ENCODE data around the gene CLSTN2.

The CLSTN2 gene
- total RNA-seq = 0.13 to 0.26 reads per million in 2 donors

DNA sequence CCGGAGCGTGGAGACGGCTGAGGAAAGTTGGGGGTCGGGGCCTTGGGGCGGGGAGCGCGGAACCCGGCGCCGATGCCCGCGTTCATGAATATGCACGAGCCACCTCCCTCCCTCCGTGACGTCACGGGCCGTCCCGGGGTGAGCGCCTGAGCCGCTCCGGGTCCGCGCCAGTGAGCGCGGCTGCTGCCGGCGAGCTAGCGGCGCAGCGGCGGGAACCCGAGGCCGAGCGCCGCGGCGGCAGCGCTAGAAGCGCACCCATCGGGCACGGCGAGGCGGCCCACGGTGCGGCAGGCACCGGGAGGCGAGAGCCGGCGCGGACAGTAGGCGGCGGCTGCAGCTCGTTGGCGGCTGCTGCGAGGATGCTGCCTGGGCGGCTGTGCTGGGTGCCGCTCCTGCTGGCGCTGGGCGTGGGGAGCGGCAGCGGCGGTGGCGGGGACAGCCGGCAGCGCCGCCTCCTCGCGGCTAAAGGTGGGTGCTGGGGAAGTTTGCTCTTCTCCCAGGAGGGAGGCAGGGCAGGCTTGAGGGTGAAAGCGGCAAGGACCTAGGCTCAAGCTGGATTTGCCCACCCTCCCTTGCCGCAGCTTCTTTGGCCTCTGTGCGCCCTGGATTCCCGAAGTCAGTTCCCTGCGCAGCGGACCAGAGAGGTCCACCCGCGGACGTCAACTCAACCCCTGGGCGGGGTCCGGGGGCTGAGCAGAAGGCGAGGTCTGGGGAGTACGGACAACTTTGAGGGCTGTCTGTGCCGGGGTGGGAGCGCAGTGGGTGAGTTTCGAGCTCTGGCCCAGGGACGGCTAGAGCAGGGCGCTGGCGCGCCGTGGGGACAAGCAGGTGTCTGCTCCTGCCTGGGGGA is at the start of gene CLSTN2:
TSS of gene CLSTN2 (plus strand) at position 170 of the 850 bp plus-strand sequence.
- DNase-seq = no peak

DNA sequence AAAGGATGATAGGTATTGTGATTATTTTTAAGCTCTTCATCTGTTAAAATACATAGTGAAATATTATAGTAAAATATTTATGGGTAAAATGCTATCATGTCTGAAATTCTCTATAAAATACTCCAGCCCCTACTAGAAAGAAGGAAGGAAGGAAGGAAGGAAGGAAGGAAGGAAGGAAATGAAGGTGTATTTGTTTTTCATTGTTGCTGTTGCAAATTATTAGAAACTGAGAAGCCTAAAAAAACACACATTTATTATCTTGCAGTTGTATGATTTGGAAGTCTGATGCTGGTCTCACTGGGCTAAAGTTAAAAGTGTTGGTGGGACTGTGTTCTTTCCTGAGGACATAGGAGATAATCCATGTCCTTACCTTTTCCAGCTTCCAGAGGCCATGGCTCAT is 47.6 kb upstream of the CLSTN2 start:
- DNase-seq = no peak

DNA sequence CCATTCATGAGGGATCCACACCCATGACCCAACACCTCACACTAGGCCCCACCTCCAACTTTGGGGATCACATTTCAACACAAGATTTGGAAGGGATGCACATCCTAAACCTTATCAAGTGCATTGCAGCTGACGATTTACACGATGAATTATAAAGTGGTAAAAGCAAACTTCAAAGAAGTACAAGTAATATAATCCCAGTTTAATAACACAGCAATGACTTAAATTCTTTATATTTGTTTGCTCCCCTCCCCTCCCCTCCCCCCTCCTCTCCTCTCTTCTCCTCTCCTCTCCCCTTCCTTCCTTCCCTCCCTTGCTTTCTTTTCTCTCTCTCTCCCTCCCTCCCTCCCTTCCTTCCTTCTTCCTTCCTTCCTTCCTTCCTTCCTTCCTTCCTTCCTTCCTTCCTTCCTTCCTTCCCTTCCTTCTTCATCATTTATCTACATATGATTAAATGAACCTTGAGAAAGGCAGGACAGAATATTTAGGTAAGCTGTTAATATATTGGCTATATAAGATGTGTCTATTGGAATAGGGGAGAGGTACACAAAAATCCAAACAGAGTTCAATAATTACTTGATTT is 46.3 kb upstream of the CLSTN2 start:
- no peak for DNase-seq

DNA sequence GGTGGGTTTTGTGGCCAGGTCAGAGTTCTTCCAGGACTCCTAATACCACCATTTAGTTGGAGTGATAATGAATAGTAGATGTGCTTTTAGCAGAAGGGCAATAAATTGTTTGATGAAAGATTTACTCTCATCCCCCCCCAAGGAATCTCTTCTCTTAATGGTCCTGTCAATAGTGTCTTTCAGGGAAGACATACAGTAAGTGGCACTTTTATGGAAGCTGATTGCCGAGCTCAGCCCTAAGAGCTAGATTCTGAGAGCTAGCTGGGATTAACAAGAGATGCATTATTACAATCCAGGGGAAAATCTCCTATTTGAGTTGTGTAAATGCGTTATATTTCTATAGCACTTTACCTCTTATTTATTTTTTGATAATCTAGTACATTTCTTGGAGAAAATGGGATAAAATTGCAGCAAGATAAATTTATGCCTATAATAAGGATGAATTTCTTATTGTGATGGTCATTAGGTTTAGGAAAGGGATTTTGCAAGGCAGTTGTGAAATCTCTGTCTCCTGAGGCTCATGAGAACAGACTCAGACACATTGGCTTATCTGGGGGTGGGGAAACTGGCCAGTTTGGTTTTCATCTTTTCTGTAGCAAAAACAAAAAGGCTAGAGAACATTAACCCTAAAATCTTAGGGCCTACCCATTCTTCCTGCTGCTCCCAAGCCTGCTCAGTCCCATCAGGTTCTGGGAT is 41.6 kb upstream of the CLSTN2 start:
- DNase-seq = no peak

DNA sequence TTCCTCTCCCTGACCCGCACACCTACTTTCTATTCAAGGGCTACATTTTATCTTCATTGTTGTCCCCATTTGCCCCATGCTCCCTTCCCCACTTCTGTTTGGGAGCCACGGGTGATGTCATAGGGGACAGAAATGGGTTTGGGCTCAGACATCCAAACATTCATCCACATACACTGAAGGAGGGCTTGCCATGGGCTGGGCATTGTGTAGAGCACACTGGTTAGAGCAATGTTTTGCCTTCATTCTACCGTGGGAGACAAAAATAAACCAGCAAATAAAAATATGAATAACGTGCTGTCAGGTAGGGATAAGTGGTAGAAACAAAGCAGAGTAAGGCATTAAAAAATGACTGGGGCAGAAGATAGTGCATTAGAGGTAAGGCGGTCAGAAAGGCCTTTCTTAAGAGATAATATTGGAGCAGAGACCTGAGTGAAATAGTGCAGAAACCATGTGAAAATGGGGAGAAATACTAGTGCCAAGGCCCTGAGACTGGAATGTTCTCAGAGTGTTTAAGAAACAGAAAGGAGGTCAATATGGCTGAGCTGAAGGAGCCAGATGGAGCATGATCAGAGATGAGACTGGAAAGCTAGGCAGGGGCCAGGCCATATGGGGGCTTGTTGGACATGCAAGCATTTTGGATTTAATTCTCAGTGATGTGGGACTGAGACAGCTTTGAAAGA is 40.9 kb upstream of the CLSTN2 start:
- DNase-seq = no peak

DNA sequence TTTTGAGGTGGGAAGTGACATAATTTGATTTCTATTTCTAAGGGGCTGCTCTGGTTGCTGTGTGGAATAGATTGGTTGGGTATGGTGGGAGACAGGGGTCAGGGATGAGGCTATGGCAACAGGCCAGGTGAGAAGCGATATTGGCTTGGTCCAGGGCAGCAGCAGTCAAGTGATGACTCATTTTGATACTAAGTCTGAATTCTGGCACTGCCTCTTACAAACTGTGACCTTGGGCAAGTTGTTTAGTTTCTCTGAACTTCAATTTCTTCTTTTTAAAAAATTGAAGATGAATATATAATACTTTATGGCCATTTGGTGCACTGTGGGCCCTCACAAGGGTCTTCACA is 40.4 kb upstream of the CLSTN2 start:
- DNase-seq = no peak

DNA sequence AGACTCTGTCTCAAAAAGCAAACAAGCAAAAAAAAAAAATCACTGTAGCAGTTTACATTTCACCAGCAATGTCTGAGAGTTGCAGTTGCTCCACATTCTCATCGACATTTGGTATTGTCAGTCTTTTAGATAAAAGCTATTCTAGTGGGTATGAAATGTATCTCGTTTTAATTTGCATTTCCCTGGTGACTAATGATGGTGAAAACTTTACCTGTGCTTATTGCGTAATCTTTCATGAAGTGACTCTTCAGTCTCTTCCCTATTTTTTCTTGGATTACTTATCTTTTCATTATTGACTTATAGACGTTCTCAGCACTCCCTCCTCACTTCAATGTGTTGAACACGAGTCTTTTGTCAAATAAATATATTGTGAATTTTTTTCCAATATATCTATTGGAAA is 37.2 kb upstream of the CLSTN2 start:
- no peak for DNase-seq

DNA sequence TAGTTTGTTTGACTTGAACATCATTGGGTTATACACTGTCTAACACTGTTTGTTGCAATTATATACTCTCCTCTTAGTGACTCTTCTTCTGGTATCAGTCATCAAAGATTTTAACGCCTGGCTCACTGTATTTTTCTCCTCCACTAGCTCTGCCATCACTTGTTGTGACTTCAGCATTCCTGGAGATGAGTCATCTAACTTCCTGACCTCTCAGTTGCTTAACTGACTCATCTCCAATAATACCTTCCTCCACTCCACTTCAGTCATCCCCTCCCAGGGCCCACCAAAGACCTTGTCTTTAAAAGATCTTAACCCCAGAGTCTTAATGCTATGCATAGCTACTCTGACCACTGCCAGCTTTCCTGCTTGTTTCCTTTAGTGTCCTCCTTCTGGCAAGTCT is 28.6 kb upstream of the CLSTN2 start:
- DNase-seq = no peak

DNA sequence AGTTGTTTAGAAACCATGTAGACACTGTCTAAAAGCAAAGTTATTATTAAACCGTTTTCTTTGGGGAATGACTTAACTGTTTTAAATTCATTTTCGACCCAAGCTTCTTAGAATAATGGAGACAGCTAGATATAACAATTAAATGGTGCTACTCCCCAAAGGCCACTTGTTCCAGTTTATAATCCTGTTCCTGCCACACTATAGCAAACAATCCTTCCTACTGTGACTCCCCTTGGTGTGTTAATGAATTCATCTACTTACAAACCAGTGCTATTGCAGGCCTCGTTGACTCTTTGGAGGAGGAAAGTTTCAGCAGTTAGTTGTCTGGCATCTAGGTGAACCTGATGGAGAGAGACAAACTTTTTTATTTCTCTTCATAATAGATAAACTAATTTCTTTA is 25.2 kb upstream of the CLSTN2 start:
- no peak for DNase-seq

DNA sequence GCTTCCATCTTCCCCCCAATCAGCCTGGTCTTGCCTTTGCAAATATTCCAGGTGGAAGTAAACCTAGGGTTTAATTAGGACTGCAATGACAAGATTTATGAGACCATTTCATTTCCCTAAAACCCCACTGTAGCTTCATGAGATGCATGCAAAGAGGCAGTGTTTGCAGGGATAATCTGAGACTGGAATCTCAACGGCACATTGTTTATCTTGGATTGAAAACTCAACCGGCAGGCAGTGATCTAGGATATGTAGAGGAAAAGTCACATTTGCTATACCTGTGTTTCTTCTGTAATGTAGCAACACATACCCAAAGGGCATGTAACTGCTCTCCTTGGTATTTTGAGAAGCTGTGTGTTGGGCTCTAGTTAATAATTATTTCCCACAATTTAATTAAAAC is 18.7 kb upstream of the CLSTN2 start:
- DNase-seq = no peak

DNA sequence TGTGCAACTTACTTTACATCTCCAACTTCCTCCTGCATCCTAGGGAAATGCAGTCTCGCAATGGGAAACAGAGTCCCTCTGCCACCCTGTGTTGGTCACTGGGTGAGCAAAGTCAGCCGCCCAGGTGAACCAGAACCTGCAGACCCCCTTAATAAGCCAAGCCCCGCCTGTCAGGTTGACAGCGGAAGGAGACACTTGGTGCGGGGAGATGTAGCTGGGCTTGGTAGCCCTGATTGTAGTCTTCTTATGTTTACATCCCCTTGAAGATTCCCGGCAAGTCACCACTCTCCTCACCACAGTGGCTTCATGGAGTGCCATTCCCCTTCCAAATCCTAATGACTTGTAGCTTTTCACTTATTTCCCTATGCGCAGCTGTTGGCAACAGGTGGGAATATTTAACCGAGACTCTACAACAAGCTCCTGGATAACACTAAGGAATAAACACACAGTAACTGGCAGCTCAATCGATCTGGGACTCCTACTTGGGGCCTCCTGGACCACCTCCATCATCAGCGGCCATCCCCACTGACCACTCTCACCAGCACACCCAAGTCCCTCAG is 17.7 kb upstream of the CLSTN2 start:
- no peak for DNase-seq

DNA sequence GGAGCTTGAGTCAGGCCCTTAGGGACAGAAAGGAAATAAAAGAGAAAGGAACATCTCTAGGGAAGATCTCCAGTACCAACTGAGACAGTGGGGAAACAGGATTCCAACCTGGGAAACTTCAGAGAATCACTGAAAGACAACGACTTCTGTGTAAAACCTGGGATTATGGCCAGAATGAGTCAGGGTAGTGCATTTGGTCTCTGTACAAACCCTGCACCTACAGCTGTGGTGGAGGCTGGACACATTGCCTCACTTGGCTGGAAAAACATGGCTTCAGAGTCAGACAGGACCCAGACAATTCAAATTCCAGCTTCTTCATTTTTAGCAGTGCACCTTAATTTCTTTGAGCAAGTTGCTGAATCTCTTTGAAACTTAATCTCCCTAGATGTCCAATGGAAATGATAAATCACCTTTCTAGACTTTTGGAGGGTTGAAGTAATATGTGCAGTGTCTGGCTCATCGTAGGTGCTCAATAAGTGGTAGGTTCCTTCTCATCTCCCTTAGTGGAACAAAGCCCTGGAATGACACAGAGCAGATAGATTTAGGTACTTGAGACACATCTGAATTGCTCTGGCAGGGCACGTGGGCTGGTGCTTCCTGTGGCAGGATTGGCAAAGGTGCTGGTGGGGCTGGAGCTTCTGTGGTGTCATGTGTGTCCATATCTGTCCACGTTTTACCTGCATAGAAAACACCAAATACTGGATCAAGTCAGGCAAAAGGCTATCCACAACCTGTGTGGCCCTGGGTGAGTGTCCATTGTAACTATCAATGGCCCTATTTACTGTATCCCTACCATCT is 6.1 kb upstream of the CLSTN2 start:
- no peak for DNase-seq

DNA sequence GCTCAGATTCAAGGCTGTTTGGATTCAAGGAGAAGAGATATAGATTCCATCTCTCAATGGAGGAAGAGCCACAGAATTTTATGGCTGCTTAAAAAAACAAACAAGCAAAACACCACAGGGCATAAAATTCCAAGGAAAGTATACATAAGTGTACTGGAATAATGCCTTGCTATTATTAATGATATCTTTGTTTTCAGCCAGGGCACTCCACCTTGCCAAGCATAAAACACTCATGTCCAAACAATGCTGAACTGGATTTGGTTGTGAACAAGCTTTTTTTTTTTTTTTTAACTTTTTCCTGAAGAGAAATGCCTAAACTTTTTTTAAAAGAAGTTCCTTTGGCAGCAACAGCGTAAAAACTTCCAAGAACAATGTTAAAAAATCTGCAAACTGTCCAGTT is 4.8 kb upstream of the CLSTN2 start:
- no peak for DNase-seq

DNA sequence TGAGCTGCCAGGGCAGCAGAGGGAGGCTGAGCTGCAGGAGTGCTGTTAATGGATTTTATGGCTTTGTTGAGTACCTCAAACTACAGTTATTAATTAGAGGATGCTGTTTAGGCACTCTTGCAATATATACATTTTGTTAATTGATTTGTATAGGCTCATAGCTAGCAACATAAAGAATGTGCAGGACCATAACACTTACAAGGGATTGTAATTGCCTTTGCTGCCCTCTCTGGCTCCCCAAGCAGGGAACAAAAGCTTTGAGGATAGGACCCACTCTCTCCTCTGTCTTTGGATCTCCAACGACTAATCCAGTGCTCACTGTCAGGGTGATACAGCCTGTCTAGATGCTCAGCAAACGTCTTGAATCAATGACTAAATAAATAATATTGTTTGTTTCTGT is 1.2 kb upstream of the CLSTN2 start:
- DNase-seq = no peak

DNA sequence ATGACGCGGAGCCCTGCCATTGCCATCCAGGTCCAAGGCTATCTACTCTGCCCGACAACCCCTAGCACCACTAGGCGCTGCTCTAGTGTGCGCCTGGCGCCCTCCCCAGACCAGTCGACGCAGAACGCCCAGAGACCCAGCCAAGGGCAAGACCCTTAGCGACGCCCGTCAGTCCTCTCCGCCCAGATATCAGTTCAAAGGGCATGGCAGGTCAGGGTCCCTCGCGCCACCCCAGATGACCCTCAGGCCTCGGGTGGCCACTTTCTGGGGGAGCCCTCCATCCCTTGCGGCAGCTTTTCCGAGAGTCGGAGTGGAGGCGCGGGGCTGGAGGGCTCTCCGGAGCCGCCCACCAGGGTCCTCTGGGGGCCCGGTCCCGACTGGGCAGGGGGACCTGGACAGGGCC is 371 bp upstream of the CLSTN2 start:
- no peak for DNase-seq

DNA sequence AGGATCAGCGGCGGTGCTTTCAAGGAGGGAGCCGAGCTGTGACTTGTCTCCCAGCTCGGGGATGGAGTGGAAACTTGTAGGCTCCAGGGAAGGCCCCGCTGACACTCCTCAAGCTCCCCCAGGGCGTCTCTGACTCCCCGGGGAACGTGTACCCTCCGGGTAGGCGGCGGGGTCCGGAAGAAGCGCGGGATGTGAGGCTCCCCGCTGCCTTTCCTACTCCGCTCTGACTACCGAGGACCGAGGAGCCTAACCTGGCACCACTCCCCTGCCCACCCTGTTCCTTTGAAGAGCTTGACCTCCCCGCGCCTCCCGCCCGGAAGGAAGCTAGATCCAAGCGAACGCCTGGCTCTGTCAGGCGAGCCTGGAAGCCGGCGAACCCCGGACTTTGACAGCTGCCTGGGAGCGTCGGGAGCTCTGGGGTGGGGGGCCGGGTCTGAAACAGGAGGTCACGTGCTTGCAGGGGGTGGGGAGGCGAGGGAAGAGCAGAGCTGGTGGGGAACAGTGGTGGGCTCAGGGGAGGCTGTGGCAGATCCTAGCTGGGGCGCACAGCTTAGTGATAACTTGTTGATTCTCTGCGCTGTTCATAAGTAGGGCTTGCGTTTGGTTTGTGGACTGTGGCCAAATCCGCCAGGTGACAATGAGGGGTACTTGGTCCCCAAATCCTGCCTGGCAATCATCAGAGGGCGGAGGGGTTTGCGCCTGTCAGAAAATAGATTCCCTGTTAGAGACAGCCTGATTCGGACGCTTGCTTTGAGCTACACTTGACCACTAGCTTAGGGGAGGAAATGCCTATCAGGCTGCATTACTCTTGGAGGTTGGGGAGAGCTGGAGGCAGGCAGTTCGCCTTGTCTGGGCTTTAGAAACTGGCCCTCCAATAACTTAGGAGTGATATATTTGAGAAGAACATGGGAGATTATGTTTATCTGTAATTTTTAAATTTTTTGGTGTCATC is 1.2 kb downstream of the CLSTN2 start:
- DNase-seq = no peak

DNA sequence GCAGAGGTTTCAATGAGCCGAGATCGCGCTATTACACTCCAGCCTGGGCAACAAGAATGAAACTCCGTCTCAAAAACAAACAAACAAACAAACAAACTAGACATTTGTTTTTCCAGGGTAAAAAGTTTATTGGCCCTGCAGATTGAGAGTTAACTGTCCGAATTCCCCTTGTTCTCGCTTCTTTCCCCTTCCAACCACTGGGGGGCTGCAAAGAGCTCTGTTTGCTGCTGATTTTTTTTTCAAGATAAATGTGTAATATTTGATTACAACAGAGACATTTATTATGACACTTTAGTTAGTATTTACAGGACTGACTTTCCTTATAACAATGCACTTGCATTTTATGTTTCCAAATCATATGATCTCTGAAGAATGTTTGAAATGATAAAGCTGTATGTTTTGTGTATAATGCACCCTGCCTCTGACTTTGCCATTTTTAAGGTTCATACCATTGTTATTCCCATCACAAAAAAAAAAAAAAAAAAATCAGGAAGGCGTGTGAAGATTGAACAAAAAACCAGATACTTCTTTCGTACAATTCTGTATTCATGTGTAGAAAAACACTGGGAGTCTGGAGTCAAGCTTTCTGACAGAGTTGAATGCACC is 2.8 kb downstream of the CLSTN2 start:
- DNase-seq = no peak

DNA sequence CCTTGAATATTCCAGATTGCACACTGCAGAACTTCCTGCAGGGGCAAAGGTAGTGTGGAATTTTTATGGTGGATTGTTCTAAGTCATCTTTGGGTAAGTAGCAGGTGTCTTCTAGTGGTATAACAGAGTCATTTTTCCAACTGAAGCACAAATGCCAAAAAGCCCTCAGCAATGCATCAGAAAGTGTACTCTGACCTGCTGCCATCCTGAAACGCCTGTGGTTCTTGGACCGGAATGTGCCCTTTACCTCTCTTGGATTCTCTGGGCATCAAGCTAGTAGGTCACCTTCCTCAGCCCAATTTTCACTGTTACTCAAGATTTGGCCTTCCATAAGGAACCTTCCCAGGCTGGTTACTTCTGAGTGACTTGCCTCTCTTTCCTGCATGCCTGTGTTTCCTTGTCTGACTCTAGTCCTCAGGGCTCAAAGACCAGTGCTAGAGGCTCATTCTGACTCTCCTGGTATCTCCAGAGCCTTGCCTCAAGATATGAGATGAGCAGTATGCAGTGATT is 4.8 kb downstream of the CLSTN2 start:
- no peak for DNase-seq

DNA sequence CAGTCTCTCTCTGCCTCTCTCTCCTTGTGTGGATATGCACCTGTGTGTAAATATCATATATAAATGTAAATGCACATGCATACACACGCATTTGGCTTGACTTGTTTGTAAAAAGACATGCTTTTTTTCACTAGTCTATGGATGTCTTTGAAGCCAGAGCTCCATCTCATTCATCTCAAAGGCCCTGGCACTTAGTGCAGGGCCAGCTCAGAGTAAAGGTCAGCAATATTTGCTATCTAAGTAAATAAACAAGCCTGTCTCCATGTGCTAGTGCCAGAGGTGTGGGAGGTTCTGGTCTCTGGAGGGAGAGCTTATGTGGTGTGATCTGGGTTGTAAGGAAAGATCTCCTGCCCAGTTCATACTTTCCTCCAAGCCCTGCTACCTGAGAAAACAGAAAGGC is 5.6 kb downstream of the CLSTN2 start:
- DNase-seq = no peak

DNA sequence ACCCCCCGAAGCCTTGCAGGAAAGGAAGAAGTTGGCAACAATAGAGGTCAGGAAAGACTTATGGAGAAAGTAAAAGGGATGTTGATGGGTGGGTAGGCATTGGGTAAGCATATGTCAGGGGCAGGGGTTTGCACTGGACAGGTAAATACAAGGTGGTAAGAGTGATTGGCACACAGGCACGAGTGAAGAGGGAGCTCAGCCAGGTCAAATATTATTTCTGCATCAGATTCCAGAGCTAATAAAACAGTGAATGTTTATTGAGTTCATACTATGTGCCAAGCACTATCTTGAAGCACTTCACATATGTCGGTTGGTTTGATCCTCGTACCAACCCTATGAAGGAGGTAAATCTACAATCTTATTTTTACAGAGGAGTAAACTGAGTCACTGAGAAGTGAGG is 6.6 kb downstream of the CLSTN2 start:
- no peak for DNase-seq
